ENCODE results near the gene AGPAT3. TPM values are rescaled to one million over a fixed set of nuclear protein-coding genes. Genes with fewer than 3 reads are reported as not detected.

The AGPAT3 gene
- total RNA-seq, 1 donor, result 63.5 TPM

GRCh38 chr21:43882952-43883545 is 18.0 kb downstream of the AGPAT3 start:
- no peak for TF ChIP-seq CTCF (IDR thresholded peaks at IDR 0.05; ENCODE audit: insufficient read depth, low read depth, low read length)
- no peak overlapping the region for H3K4me3 ChIP-seq (ENCODE audit: low read depth, low read length)
- no peak for DNase-seq (ENCODE audit: low read depth)

GRCh38 chr21:43884012-43884860 is 19.2 kb downstream of the AGPAT3 start:
- TF ChIP-seq CTCF (IDR thresholded peaks at IDR 0.05; ENCODE audit: insufficient read depth, low read depth, low read length), result no peak
- DNase-seq (ENCODE audit: low read depth), result peak; percentile 63
- H3K4me3 ChIP-seq (ENCODE audit: low read depth, low read length), result peak overlapping the region; percentile 9

GRCh38 chr21:43884861-43885417 is 19.9 kb downstream of the AGPAT3 start:
- DNase-seq (ENCODE audit: low read depth), result no peak
- TF ChIP-seq CTCF (IDR thresholded peaks at IDR 0.05; ENCODE audit: insufficient read depth, low read depth, low read length), result no peak
- no peak overlapping the region for H3K4me3 ChIP-seq (ENCODE audit: low read depth, low read length)

- no peak overlapping the region for H3K4me3 ChIP-seq (ENCODE audit: low read depth, low read length)
- no peak for TF ChIP-seq CTCF (IDR thresholded peaks at IDR 0.05; ENCODE audit: insufficient read depth, low read depth, low read length)
- no peak for DNase-seq (ENCODE audit: low read depth)
These were observed 20.7 kb downstream of the AGPAT3 start for GRCh38 chr21:43885721-43886120.

GRCh38 chr21:43886565-43886964 is 21.5 kb downstream of the AGPAT3 start:
- H3K4me3 ChIP-seq (ENCODE audit: low read depth, low read length), result no peak overlapping the region
- TF ChIP-seq CTCF (IDR thresholded peaks at IDR 0.05; ENCODE audit: insufficient read depth, low read depth, low read length), result no peak
- no peak for DNase-seq (ENCODE audit: low read depth)

- no peak overlapping the region for H3K4me3 ChIP-seq (ENCODE audit: low read depth, low read length)
- DNase-seq (ENCODE audit: low read depth), result no peak
- no peak for TF ChIP-seq CTCF (IDR thresholded peaks at IDR 0.05; ENCODE audit: insufficient read depth, low read depth, low read length)
These were observed 24.0 kb downstream of the AGPAT3 start for GRCh38 chr21:43889069-43889468.
